Brain microvascular endothelial cell (primary cell): ENCODE data around the gene CSAD.

ENCODE experiments used
- DNase-seq: peaks from one replicate; pipeline ENCODE4 v3.0.0-alpha.2; 2020
- H3K27ac ChIP-seq: fragments of 250-450 bp; sonication (Bioruptor Pico); 2 replicates; pipeline ENCODE4 v1.5.1; 2020; ENCODE audit warnings: mild to moderate bottlenecking, moderate library complexity
- H3K27me3 ChIP-seq: fragments of 250-450 bp; sonication (Bioruptor Pico); replicated peaks from 2 replicates; pipeline ENCODE4 v1.5.1; 2020; ENCODE audit warnings: mild to moderate bottlenecking
- H3K36me3 ChIP-seq: fragments of 250-450 bp; sonication (Bioruptor Pico); replicated peaks from 2 replicates; pipeline ENCODE4 v1.5.1; 2020; ENCODE audit warnings: mild to moderate bottlenecking
- H3K4me3 ChIP-seq: 2 replicates; pipeline ENCODE4 v1.5.1; 2011; ENCODE audit warnings: low read depth, mild to moderate bottlenecking, control low read depth, low read length, moderate library complexity
- CTCF ChIP-seq: IDR thresholded peaks from 2 replicates; pipeline ENCODE4 v1.5.1; 2011; ENCODE audit warnings: low read depth, mild to moderate bottlenecking, moderate library complexity, low read length, control low read depth, inconsistent platforms; ENCODE audit errors: missing control alignments
- in situ Hi-C: cut with HindIII; loops from 2 replicates; pipeline ENCODE4 v1.10.0; 2017; ENCODE audit warnings: low sequenced_read_pairs, low pct_ligation_motif_present

Gene CSAD

GRCh38 chr12:53214687-53215455 is 34.1 kb upstream of the CSAD start:
- no peak for TF ChIP-seq CTCF
- Histone ChIP-seq H3K4me3 (no peak overlapping the region), H3K27me3 (no peaks in the 10 kb centered on the region), H3K36me3 (peaks cover 44% of the 10 kb centered on the region), H3K27ac (no peak overlapping the region)
- DNase-seq: no peak
- in situ Hi-C loops: no loop called here

GRCh38 chr12:53214221-53214620 is 33.5 kb upstream of the CSAD start:
- H3K4me3 ChIP-seq: no peak overlapping the region
- in situ Hi-C loops: no loop called here
- no peak for DNase-seq
- H3K27ac ChIP-seq: no peak overlapping the region
- no peaks in the 10 kb centered on the region for H3K27me3 ChIP-seq
- TF ChIP-seq CTCF: no peak
- peaks cover 44% of the 10 kb centered on the region for H3K36me3 ChIP-seq

- in situ Hi-C loops: no loop called here
- H3K27me3 ChIP-seq: no peaks in the 10 kb centered on the region
- peak; percentile 65 for DNase-seq
- peaks cover 44% of the 10 kb centered on the region for H3K36me3 ChIP-seq
- no peak overlapping the region for H3K27ac ChIP-seq
- TF ChIP-seq CTCF: peak; percentile 98
- no peak overlapping the region for H3K4me3 ChIP-seq
Observed at GRCh38 chr12:53213348-53213747, 32.6 kb upstream of the CSAD start.

- TF ChIP-seq CTCF: no peak
- Histone ChIP-seq H3K27me3 (no peaks in the 10 kb centered on the region), H3K27ac (no peak overlapping the region), H3K4me3 (no peak overlapping the region), H3K36me3 (peaks cover 44% of the 10 kb centered on the region)
- in situ Hi-C loops: no loop called here
- DNase-seq: no peak
Observed at GRCh38 chr12:53212931-53213330, 32.2 kb upstream of the CSAD start.

GRCh38 chr12:53211476-53212381 is 31.0 kb upstream of the CSAD start:
- Histone ChIP-seq H3K27me3 (no peaks in the 10 kb centered on the region), H3K4me3 (no peak overlapping the region), H3K36me3 (peaks cover 44% of the 10 kb centered on the region), H3K27ac (no peak overlapping the region)
- in situ Hi-C loops: no loop called here
- TF ChIP-seq CTCF: peak; percentile 62
- no peak for DNase-seq
